Lower leg skin (tissue), 4 donors: ENCODE results near the gene FRAT1. TPM values are rescaled to one million over a fixed set of nuclear protein-coding genes. Genes with fewer than 3 reads are reported as not detected.

ENCODE experiments used
- DNase-seq, 2 donors: peaks; one replicate each; pipeline ENCODE4 v3.0.0-alpha.2; 2019; ENCODE audit warnings: low spot score in 2 of 2
- H3K4me3 ChIP-seq: fragments of 200-600 bp; sonication (generic); 2 replicates; pipeline ENCODE4 v1.5.1; 2017; ENCODE audit warnings: mild to moderate bottlenecking, low read depth; ENCODE audit not compliant: poor library complexity, severe bottlenecking
- CTCF ChIP-seq, 3 donors: fragments of 450-650 bp; IDR thresholded peaks; one replicate each; pipeline ENCODE4 v1.5.1; 2016; ENCODE audit warnings: antibody characterized with exemption in 3 of 3, mild to moderate bottlenecking in 3 of 3, moderate library complexity in 2 of 3
- POLR2A ChIP-seq, 2 donors: fragments of 450-650 bp; IDR thresholded peaks; one replicate each; pipeline ENCODE4 v1.6.1; 2016 to 2017; ENCODE audit warnings: antibody characterized with exemption in 2 of 2, mild to moderate bottlenecking in 1 of 2, moderate library complexity in 1 of 2
- WGBS, 2 donors: methylation state at CpG; one replicate each; pipeline ENCODE4 v1.1.5; 2018; 5-methylcytosine and 5-hydroxymethylcytosine counted together
- intact Hi-C: fragments of 100-400 bp; cut with DNase I; formaldehyde crosslinking; loops from one replicate; pipeline ENCODE4 v1.15.0; 2023; ENCODE audit warnings: low total_unique reads
- total RNA-seq, 4 donors: library from RNA; depleted of rRNA; stranded (reverse); fragments of >200 nt; gene quantifications; one replicate each; pipeline ENCODE4 v1.1.0, GENCODE V29; 2016

FRAT1 gene
- total RNA-seq, 4 donors from 2014 or later = 4.6 to 16.9 (median 9.4) TPM

GRCh38 chr10:97314671-97315070 lies 4.4 kb upstream of the FRAT1 start:
- DNase-seq = no peak
- TF ChIP-seq POLR2A (IDR thresholded peaks at IDR 0.05) (no peak), CTCF (IDR thresholded peaks at IDR 0.05) (no peak)
- intact Hi-C loops = no loop called here
- no peak overlapping the region for H3K4me3 ChIP-seq
- WGBS, 2 donors = 45 to 52% methylated on average over 4 of the region's 4 CpGs

DNA sequence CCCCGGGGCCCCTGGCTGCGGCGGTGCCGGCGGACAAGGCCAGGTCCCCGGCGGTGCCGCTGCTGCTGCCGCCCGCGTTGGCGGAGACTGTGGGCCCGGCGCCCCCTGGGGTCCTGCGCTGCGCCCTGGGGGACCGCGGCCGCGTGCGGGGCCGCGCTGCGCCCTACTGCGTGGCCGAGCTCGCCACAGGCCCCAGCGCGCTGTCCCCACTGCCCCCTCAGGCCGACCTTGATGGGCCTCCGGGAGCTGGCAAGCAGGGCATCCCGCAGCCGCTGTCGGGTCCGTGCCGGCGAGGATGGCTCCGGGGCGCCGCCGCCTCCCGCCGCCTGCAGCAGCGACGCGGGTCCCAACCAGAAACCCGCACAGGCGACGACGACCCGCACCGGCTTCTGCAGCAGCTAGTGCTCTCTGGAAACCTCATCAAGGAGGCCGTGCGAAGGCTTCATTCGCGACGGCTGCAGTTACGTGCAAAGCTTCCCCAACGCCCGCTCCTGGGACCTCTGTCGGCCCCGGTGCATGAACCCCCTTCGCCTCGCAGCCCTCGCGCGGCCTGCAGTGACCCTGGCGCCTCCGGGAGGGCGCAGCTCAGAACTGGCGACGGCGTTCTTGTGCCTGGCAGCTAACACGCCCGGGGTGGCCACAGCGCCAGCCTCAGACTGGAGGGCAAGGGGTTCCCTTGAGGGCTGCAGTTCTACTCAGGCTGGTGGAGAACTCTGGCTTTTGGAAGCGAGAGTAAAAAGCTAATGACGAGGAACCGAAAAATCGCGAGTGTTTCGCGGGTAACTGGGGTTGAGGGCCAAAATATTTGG lies 804 bp downstream of the FRAT1 start:
- DNase-seq = peak in 1 of 2 donors; percentile 90
- no peak for TF ChIP-seq CTCF (IDR thresholded peaks at IDR 0.05)
- TF ChIP-seq POLR2A (IDR thresholded peaks at IDR 0.05) = no peak
- WGBS, 2 donors = 0 to 1% methylated on average over 13 to 47 of the region's 83 CpGs
- peak overlapping the region; percentile 96 for H3K4me3 ChIP-seq
- intact Hi-C loops = no loop called here

- no peak for TF ChIP-seq CTCF (IDR thresholded peaks at IDR 0.05)
- TF ChIP-seq POLR2A (IDR thresholded peaks at IDR 0.05) = no peak
- DNase-seq = peak in 1 of 2 donors; percentile 85
- 12 to 16% methylated on average over 24 of the region's 24 CpGs for WGBS, 2 donors
- intact Hi-C loops = no loop called here
- no peak overlapping the region for H3K4me3 ChIP-seq
Observed at GRCh38 chr10:97320480-97321031, 1.5 kb downstream of the FRAT1 start.

DNA sequence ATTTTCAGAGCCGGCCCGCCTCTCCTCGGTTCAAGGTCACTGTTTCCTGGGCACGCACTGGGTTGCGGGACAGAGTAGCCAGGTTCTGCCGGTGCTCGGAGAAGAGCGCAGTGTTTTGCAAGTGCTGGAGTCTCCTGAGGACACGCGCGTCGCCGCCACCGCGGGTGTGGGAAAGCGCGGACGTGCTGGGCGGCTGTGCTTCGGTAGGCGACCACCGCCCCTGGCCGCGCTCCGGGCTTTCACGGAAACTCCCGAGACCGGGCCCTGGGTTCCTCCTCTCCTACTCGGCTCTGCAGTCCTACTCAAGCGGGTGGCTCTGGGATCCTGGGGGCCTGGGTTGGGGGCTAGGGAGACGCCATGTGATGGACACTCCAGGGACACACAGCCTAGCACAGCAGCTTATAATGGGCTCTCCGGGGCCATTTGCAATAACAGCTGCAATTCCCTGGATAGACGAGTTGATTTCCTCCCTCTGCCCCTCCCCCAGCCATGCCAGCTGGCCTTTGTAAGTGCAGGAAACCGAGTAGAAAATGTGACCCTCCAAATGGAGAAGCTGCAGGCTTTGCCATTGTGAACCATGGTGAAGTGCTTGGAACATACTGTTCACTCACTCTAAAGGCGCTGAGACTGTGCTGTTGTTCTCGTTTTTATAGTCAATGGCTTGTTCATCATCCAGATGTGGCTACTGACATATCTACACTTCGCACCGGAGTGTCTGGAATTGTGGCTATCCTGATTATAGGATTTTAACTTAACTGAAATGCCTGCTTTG lies 2.1 kb downstream of the FRAT1 start:
- TF ChIP-seq POLR2A (IDR thresholded peaks at IDR 0.05) = no peak
- TF ChIP-seq CTCF (IDR thresholded peaks at IDR 0.05) = no peak
- DNase-seq = peak; percentile 44 to 88
- no peak overlapping the region for H3K4me3 ChIP-seq
- 12 to 28% methylated on average over 23 to 37 of the region's 38 CpGs for WGBS, 2 donors
- intact Hi-C loops = no loop called here

DNA sequence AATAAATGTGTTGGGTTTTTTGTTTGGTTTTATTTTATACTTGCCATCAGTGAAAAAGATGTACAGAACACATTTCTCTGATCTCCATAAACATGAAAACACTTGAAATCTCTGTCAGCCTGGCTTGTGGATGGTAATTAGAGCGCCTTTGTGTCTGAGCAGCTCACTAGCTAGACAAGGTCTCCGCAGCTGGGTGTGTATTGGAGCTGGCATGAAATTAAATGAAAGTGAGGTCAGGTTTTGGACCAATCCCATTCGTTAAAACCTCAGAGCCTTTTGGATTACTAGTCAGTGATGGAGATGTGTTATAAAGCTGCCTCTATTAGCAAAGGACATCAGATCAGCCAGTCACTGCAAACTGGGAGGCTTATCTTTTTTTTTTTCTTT lies 2.7 kb downstream of the FRAT1 start:
- TF ChIP-seq CTCF (IDR thresholded peaks at IDR 0.05) = no peak
- TF ChIP-seq POLR2A (IDR thresholded peaks at IDR 0.05) = no peak
- H3K4me3 ChIP-seq = no peak overlapping the region
- no peak for DNase-seq
- intact Hi-C loops = no loop called here
- 43 to 49% methylated on average over 3 of the region's 3 CpGs for WGBS, 2 donors
